Pancreas (tissue), 10 donors: ENCODE results near the gene FGF2. TPM values are rescaled to one million over a fixed set of nuclear protein-coding genes. Genes with fewer than 3 reads are reported as not detected.
"Not testable (repeated sequence)": the region's sequence is repeated elsewhere in the genome, so short reads cannot be mapped to it uniquely, and the experiment has no call there.

ENCODE experiments used
- ATAC-seq, 4 donors: fragments of 200-7000 bp; cut with Tn5 transposase; one replicate each; pipeline versions ENCODE4 v1.8.0 to v1.9.1; 2020; ENCODE audit warnings: mild to moderate bottlenecking in 4 of 4, moderate library complexity in 4 of 4
- DNase-seq, 6 donors: peaks; one replicate each; pipeline ENCODE4 v3.0.0-alpha.2; 2020
- FAIRE-seq: peaks from 2 replicates; lab custom pipeline; 2012; peaks lifted over from hg19 to GRCh38; lab: Jason Lieb, UNC
- H3K27ac ChIP-seq, 4 donors: fragments of 200-600 bp; sonication (generic); 1 replicate in 3 of 4; 2 replicates in 1 of 4; pipeline versions ENCODE4 v1.5.0 to v1.8.0; 2020
- H3K27me3 ChIP-seq, 4 donors: fragments of 200-600 bp; one replicate each; pipeline ENCODE4 v1.8.0; 2021
- H3K36me3 ChIP-seq, 3 donors: fragments of 200-600 bp; sonication (generic) in 1 of 3; one replicate each; pipeline versions ENCODE4 v1.5.0 to v1.8.0; 2020 to 2021
- H3K4me1 ChIP-seq, 3 donors: fragments of 200-600 bp; one replicate each; pipeline ENCODE4 v1.8.0; 2021
- H3K4me3 ChIP-seq, 4 donors: fragments of 200-600 bp; sonication (generic) in 2 of 4; one replicate each; pipeline versions ENCODE4 v1.5.0 to v1.8.0; 2020 to 2021
- H3K9me3 ChIP-seq, 4 donors: fragments of 200-600 bp; one replicate each; pipeline ENCODE4 v1.8.0; 2021
- CTCF ChIP-seq, 4 donors: fragments of 200-600 bp; sonication (generic) in 3 of 4; IDR thresholded peaks; one replicate each; pipeline versions ENCODE4 v1.5.0 to v1.8.0; 2021; ENCODE audit warnings: antibody characterized with exemption in 4 of 4
- WGBS, 2 donors: extraction: QIAGEN DNeasy Blood & Tissue Kit; methylation state at CpG; one replicate each; pipeline ENCODE4 v1.1.7; 2013; 5-methylcytosine and 5-hydroxymethylcytosine counted together
- intact Hi-C, 3 donors: fragments of 100-400 bp; cut with DNase I; formaldehyde crosslinking; loops; one replicate each; pipeline versions ENCODE4 v1.11.1 to v1.14.2; 2022
- polyA plus RNA-seq, 2 donors: library from polyadenylated mRNA; stranded (reverse); fragments of 200-250 nt; gene quantifications; one replicate each; pipeline ENCODE4 v1.2.3, GENCODE V29; 2013
- total RNA-seq, 6 donors: library from RNA; stranded (reverse); fragmentation: NEBNext Ultra II Directional in 4 of 6; extraction: Animal tissue kit (Norgen Biotek cat#: 25700) in 4 of 6; gene quantifications; one replicate each; pipeline versions ENCODE4 v1.2.1 to v1.2.4, GENCODE V29; 2021 to 2023
- donor health status: healthy with polysubstance abuse.
- donor health status: DM: no; HTN: no; CAD: no; lungs with moderate emphysema.
- donor health status: DM: no; HTN: no; CAD: no.
- donor health status: control.
- donor health status: control.
- donor health status: Bipolar disorder and iron deficiency.
- donor health status: DM: yes; HTN: yes; CAD: no.
- donor health status: DM: no; HTN: no; CAD: no.
- donor health status: DM: no; HTN: no; CAD: no.
- donor health status: DM: yes; HTN: yes; CAD: no.

Gene FGF2
- total and polyA plus RNA-seq, 8 donors, result 0.41 to 1.6 (median 0.71) TPM

GRCh38 chr4:122783301-122784215 lies 43.1 kb upstream of the FGF2 start:
- ATAC-seq, result peak; percentile 86 to 98 (median 92)
- DNase-seq, result peak in 4 of 6 donors; percentile 21 to 55 (median 50)
- TF ChIP-seq CTCF (IDR thresholded peaks at IDR 0.05), result no peak
- FAIRE-seq, result no peak
- Histone ChIP-seq H3K4me3 (no peak overlapping the region), H3K27ac (peak overlapping the region in 1 of 4 donors; percentile 29), H3K9me3 (no peaks in the 10 kb centered on the region), H3K36me3 (no peaks in the 10 kb centered on the region), H3K27me3 (no peaks in the 10 kb centered on the region), H3K4me1 (no peaks in the 10 kb centered on the region)
- 25 to 27% methylated on average over 6 of the region's 6 CpGs for WGBS, 2 donors
- intact Hi-C loops, result no loop called here

- Histone ChIP-seq H3K4me3 (no peak overlapping the region), H3K4me1 (no peaks in the 10 kb centered on the region), H3K36me3 (no peaks in the 10 kb centered on the region), H3K27ac (no peak overlapping the region), H3K27me3 (no peaks in the 10 kb centered on the region), H3K9me3 (no peaks in the 10 kb centered on the region)
- 3 to 14% methylated on average over 1 of the region's 1 CpG for WGBS, 2 donors
- intact Hi-C loops, result no loop called here
- no peak for FAIRE-seq
- no peak for DNase-seq
- TF ChIP-seq CTCF (IDR thresholded peaks at IDR 0.05), result no peak
- no peak for ATAC-seq
Measured at GRCh38 chr4:122784261-122784660, 42.4 kb upstream of the FGF2 start.

GRCh38 chr4:122785099-122785498 lies 41.5 kb upstream of the FGF2 start:
- no peaks in the 10 kb centered on the region for H3K9me3 ChIP-seq
- 75 to 88% methylated on average over 2 of the region's 2 CpGs for WGBS, 2 donors
- H3K4me3 ChIP-seq, result no peak overlapping the region
- no peaks in the 10 kb centered on the region for H3K27me3 ChIP-seq
- intact Hi-C loops, result no loop called here
- H3K4me1 ChIP-seq, result no peaks in the 10 kb centered on the region
- ATAC-seq (no peak), DNase-seq (no peak), FAIRE-seq (no peak)
- no peak overlapping the region for H3K27ac ChIP-seq
- no peaks in the 10 kb centered on the region for H3K36me3 ChIP-seq
- TF ChIP-seq CTCF (IDR thresholded peaks at IDR 0.05), result no peak

GRCh38 chr4:122786296-122786695 lies 40.3 kb upstream of the FGF2 start:
- H3K4me3 ChIP-seq, H3K4me1 ChIP-seq, H3K36me3 ChIP-seq, FAIRE-seq, H3K9me3 ChIP-seq, DNase-seq, H3K27ac ChIP-seq, ATAC-seq, H3K27me3 ChIP-seq, intact Hi-C loops: not testable (repeated sequence)
- WGBS, 2 donors, result 90 to 95% methylated on average over 4 of the region's 4 CpGs

GRCh38 chr4:122786920-122787319 lies 39.7 kb upstream of the FGF2 start:
- H3K4me3 ChIP-seq, FAIRE-seq, H3K27me3 ChIP-seq, ATAC-seq, H3K27ac ChIP-seq, DNase-seq, H3K4me1 ChIP-seq, H3K36me3 ChIP-seq, H3K9me3 ChIP-seq, intact Hi-C loops: not testable (repeated sequence)
- WGBS, 2 donors, result 67 to 86% methylated on average over 1 of the region's 1 CpG

GRCh38 chr4:122787940-122788339 lies 38.7 kb upstream of the FGF2 start:
- intact Hi-C loops, result no loop called here
- no peak for TF ChIP-seq CTCF (IDR thresholded peaks at IDR 0.05)
- FAIRE-seq (no peak), DNase-seq (no peak), ATAC-seq (no peak)
- Histone ChIP-seq H3K27ac (no peak overlapping the region), H3K27me3 (no peaks in the 10 kb centered on the region), H3K36me3 (no peaks in the 10 kb centered on the region), H3K9me3 (no peaks in the 10 kb centered on the region), H3K4me1 (no peaks in the 10 kb centered on the region), H3K4me3 (no peak overlapping the region)
- WGBS, 2 donors, result 46 to 49% methylated on average over 1 of the region's 1 CpG
